VCaP (cell line): ENCODE data around the gene DCAF11.

ENCODE experiments used
- H3K27ac ChIP-seq: fragments of 450-650 bp; 2 replicates; pipeline ENCODE4 v1.5.1; 2017
- CTCF ChIP-seq: fragments of 450-650 bp; conservative IDR thresholded peaks from 2 replicates; pipeline ENCODE4 v1.5.1; 2017; ENCODE audit warnings: mild to moderate bottlenecking, moderate library complexity

Gene DCAF11

GRCh38 chr14:24074625-24075484 is 39.7 kb upstream of the DCAF11 start:
- no peak overlapping the region for H3K27ac ChIP-seq
- no peak for TF ChIP-seq CTCF

- H3K27ac ChIP-seq: no peak overlapping the region
- TF ChIP-seq CTCF: no peak
Measured at GRCh38 chr14:24075485-24076301, 38.9 kb upstream of the DCAF11 start.

GRCh38 chr14:24076302-24076601 is 38.3 kb upstream of the DCAF11 start:
- TF ChIP-seq CTCF: no peak
- no peak overlapping the region for H3K27ac ChIP-seq

- no peak overlapping the region for H3K27ac ChIP-seq
- TF ChIP-seq CTCF: no peak
Measured at GRCh38 chr14:24077086-24077485, 37.5 kb upstream of the DCAF11 start.

- TF ChIP-seq CTCF: no peak
- H3K27ac ChIP-seq: no peak overlapping the region
Measured at GRCh38 chr14:24078146-24078545, 36.4 kb upstream of the DCAF11 start.

GRCh38 chr14:24079491-24080141 is 35.0 kb upstream of the DCAF11 start:
- no peak for TF ChIP-seq CTCF
- no peak overlapping the region for H3K27ac ChIP-seq

GRCh38 chr14:24080142-24080530 is 34.4 kb upstream of the DCAF11 start:
- H3K27ac ChIP-seq: peak overlapping the region; percentile 85; the same call in 1 of the 2 replicates
- TF ChIP-seq CTCF: no peak
